HG03571 (cell line): ENCODE results near the gene BCL2L11.
"Not testable (repeated sequence)": the region's sequence is repeated elsewhere in the genome, so short reads cannot be mapped to it uniquely, and the experiment has no call there.

Experiments
- ATAC-seq: cut with Tn5 transposase; IDR thresholded peaks from one replicate; pipeline ENCODE4 v1.9.1; 2021; ENCODE audit not compliant: unreplicated experiment

BCL2L11 gene

GRCh38 chr2:111120253-111121027 is at the start of gene BCL2L11:
Gene BCL2L11 (plus strand): TSS chr2:111120914. CDS start chr2:111123746, 2,832 bp downstream.
- ATAC-seq, result peak; percentile 59

- no peak for ATAC-seq
Measured at GRCh38 chr2:111071600-111072171, 49.0 kb upstream of the BCL2L11 start.

- no peak for ATAC-seq
Measured at GRCh38 chr2:111072220-111072871, 48.4 kb upstream of the BCL2L11 start.

- not testable (repeated sequence) for ATAC-seq
Measured at GRCh38 chr2:111082659-111083058, 38.1 kb upstream of the BCL2L11 start.

GRCh38 chr2:111091811-111092211 is 28.9 kb upstream of the BCL2L11 start:
- no peak for ATAC-seq

- ATAC-seq, result no peak
Measured at GRCh38 chr2:111094691-111095090, 26.0 kb upstream of the BCL2L11 start.

GRCh38 chr2:111095434-111095833 is 25.3 kb upstream of the BCL2L11 start:
- ATAC-seq, result no peak

GRCh38 chr2:111099402-111099801 is 21.3 kb upstream of the BCL2L11 start:
- no peak for ATAC-seq

- ATAC-seq, result peak; percentile 22
Measured at GRCh38 chr2:111100087-111100764, 20.5 kb upstream of the BCL2L11 start.

- peak; percentile 83 for ATAC-seq
Measured at GRCh38 chr2:111100765-111101162, 19.9 kb upstream of the BCL2L11 start.

GRCh38 chr2:111101592-111101991 is 19.1 kb upstream of the BCL2L11 start:
- ATAC-seq, result no peak

GRCh38 chr2:111102216-111102615 is 18.5 kb upstream of the BCL2L11 start:
- ATAC-seq, result no peak

- ATAC-seq, result no peak
Measured at GRCh38 chr2:111105926-111106325, 14.8 kb upstream of the BCL2L11 start.

GRCh38 chr2:111106706-111107105 is 14.0 kb upstream of the BCL2L11 start:
- ATAC-seq, result no peak

GRCh38 chr2:111108745-111109271 is 11.9 kb upstream of the BCL2L11 start:
- ATAC-seq, result no peak

- ATAC-seq, result no peak
Measured at GRCh38 chr2:111111101-111111755, 9.5 kb upstream of the BCL2L11 start.

- ATAC-seq, result no peak
Measured at GRCh38 chr2:111113838-111114237, 6.9 kb upstream of the BCL2L11 start.

GRCh38 chr2:111116011-111116746 is 4.5 kb upstream of the BCL2L11 start:
- no peak for ATAC-seq

GRCh38 chr2:111116843-111117597 is 3.7 kb upstream of the BCL2L11 start:
- no peak for ATAC-seq
